ENCODE data around the gene RRP9.
A peak's percentile ranks its signal among the peaks of the same experiment; 100 is the strongest.

The RRP9 gene

GRCh38 chr3:51983578-51984268 is 42.0 kb upstream of the RRP9 start:
- TF ChIP-seq SPI1 (IDR thresholded peaks at IDR 0.05; ENCODE audit: low read depth, low read length) (no peak), POLR2AphosphoS5 (IDR thresholded peaks at IDR 0.05; ENCODE audit: low read depth, low read length) (no peak), TAF1 (IDR thresholded peaks at IDR 0.05; ENCODE audit: low read depth, low read length) (no peak), POLR2A (IDR thresholded peaks at IDR 0.05; ENCODE audit: low read depth, low read length) (no peak), POU2F2 (IDR thresholded peaks at IDR 0.05; ENCODE audit: low read depth, low read length) (no peak), PAX5 (IDR thresholded peaks at IDR 0.05; ENCODE audit: insufficient read depth, low read length, severe bottlenecking) (no peak)
- DNase-seq (ENCODE audit: insufficient read length, low spot score) = no peak
- no peak for FAIRE-seq

DNA sequence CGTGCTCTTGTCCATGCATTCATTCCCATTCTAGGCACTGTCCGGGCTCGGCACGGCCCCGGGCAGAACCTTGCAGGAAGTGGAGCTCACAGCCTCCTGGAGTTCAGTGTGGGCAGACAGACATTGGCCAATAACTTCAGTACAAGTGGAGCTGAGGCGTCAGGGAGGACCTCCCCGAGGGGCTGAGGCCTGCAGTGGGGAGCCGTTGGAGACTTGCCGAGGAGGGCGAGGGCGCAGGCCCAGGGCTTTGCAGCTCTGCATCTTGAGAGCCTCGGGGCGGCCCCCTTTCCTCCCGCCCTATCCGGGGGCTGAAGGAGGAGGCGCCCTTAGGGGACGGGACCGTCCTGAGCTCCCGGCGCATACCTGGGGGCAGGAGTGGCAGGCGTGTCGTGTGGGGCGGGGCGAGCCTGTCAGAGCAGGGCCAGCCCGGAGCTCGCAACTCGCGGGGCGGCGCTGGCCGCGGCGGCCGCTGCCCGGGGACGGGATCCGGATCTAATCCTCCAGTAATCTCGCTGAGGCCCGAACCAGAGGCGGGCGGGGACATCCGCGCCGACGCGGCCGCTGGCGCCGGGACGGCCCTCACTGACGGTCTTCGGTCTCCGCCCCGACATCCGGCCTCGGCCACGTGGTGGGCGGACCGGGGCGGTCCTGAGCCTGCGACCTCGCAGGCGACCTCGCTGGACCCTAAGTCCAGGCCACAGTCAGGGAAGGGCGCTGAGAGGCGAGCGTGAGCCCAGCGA is 41.3 kb upstream of the RRP9 start, which contains the start of gene ACY1:
Gene ACY1, plus strand, starts transcription at position 698 of the 740 bp plus-strand sequence. CDS start 530 bp downstream, outside the sequence.
- TF ChIP-seq POLR2A (IDR thresholded peaks at IDR 0.05; ENCODE audit: low read depth, low read length) (peak; percentile 39; the same call in 1 of the 2 replicates), TAF1 (IDR thresholded peaks at IDR 0.05; ENCODE audit: low read depth, low read length) (no peak), PAX5 (IDR thresholded peaks at IDR 0.05; ENCODE audit: insufficient read depth, low read length, severe bottlenecking) (no peak), POU2F2 (IDR thresholded peaks at IDR 0.05; ENCODE audit: low read depth, low read length) (peak; percentile 7; the same call in 1 of the 2 replicates), POLR2AphosphoS5 (IDR thresholded peaks at IDR 0.05; ENCODE audit: low read depth, low read length) (0 out of 2 replicates have a peak, but pooled peaks have one; percentile 41), SPI1 (IDR thresholded peaks at IDR 0.05; ENCODE audit: low read depth, low read length) (no peak)
- DNase-seq (ENCODE audit: insufficient read length, low spot score) = peak; percentile 96
- FAIRE-seq = peak; percentile 96

- no peak for TF ChIP-seq POU2F2 (IDR thresholded peaks at IDR 0.05; ENCODE audit: low read depth, low read length)
- no peak for TF ChIP-seq PAX5 (IDR thresholded peaks at IDR 0.05; ENCODE audit: insufficient read depth, low read length, severe bottlenecking)
- TF ChIP-seq POLR2AphosphoS5 (IDR thresholded peaks at IDR 0.05; ENCODE audit: low read depth, low read length) = no peak; the same call in 1 of the 2 replicates
- no peak for TF ChIP-seq POLR2A (IDR thresholded peaks at IDR 0.05; ENCODE audit: low read depth, low read length)
- no peak for FAIRE-seq
- DNase-seq (ENCODE audit: insufficient read length, low spot score) = peak; percentile 73
Measured at GRCh38 chr3:51982352-51982837, 40.7 kb upstream of the RRP9 start.

DNA sequence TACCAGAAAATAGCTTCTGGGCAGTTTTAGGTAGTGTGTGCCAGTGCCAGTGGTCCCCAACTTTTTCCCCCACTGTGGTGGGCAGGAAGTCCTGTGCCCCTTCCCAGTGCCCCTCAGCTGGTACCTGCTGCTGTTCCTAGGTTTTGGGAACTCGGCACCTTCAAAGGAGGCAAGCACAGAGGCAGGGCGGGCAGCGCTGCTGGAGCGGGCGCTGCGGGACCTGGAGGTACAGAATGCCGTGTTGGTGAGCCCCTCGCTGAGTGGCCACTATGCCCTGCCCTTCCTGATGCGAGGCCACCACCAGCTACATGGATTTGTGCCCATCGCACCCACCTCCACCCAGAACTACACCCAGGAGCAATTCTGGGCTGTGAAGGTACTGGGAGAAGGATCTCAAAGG is 38.5 kb upstream of the RRP9 start:
- DNase-seq (ENCODE audit: insufficient read length, low spot score) = no peak
- no peak for FAIRE-seq
- TF ChIP-seq SPI1 (IDR thresholded peaks at IDR 0.05; ENCODE audit: low read depth, low read length) = no peak
- no peak for TF ChIP-seq POLR2A (IDR thresholded peaks at IDR 0.05; ENCODE audit: low read depth, low read length)
- TF ChIP-seq PAX5 (IDR thresholded peaks at IDR 0.05; ENCODE audit: insufficient read depth, low read length, severe bottlenecking) = no peak
- TF ChIP-seq POLR2AphosphoS5 (IDR thresholded peaks at IDR 0.05; ENCODE audit: low read depth, low read length) = no peak
- TF ChIP-seq POU2F2 (IDR thresholded peaks at IDR 0.05; ENCODE audit: low read depth, low read length) = no peak

- TF ChIP-seq POLR2AphosphoS5 (IDR thresholded peaks at IDR 0.05; ENCODE audit: low read depth, low read length) = no peak
- no peak for TF ChIP-seq PAX5 (IDR thresholded peaks at IDR 0.05; ENCODE audit: insufficient read depth, low read length, severe bottlenecking)
- TF ChIP-seq TAF1 (IDR thresholded peaks at IDR 0.05; ENCODE audit: low read depth, low read length) = no peak
- no peak for TF ChIP-seq POU2F2 (IDR thresholded peaks at IDR 0.05; ENCODE audit: low read depth, low read length)
- TF ChIP-seq POLR2A (IDR thresholded peaks at IDR 0.05; ENCODE audit: low read depth, low read length) = no peak
- TF ChIP-seq SPI1 (IDR thresholded peaks at IDR 0.05; ENCODE audit: low read depth, low read length) = no peak
- no peak for FAIRE-seq
- no peak for DNase-seq (ENCODE audit: insufficient read length, low spot score)
Measured at GRCh38 chr3:51978143-51978502, 36.4 kb upstream of the RRP9 start.

DNA sequence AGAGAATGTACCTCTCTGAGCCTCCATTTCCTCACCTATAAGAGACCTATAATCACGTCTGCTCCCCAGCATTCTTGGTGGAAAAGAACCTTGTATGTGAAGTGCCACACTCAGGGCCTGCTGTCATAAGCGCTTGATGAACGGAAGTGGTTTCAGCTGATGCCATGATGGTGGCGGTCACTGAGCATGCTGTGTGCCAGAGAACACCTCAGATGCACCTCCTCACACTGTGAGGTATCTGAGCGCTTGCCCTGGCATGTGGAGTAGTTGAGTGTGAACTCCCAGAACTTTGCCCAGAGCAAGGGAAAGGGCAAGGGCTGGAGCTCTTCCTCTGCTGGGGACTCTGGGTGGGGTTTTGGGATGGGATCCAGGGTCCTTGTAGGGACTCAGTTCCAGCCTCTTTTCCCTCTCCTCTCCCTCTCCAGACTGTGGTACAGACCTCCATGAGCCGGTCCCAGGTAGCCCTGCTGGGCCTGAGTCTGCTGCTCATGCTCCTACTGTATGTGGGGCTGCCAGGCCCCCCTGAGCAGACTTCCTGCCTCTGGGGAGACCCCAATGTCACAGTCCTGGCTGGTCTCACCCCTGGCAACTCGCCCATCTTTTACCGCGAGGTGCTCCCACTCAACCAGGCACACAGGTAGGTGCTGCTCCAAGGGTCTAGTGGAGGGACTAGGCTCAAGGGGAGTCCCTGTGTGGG is 35.9 kb upstream of the RRP9 start:
- FAIRE-seq (no peak), DNase-seq (ENCODE audit: insufficient read length, low spot score) (no peak)
- TF ChIP-seq TAF1 (IDR thresholded peaks at IDR 0.05; ENCODE audit: low read depth, low read length) (no peak), PAX5 (IDR thresholded peaks at IDR 0.05; ENCODE audit: insufficient read depth, low read length, severe bottlenecking) (no peak), POLR2AphosphoS5 (IDR thresholded peaks at IDR 0.05; ENCODE audit: low read depth, low read length) (no peak), POLR2A (IDR thresholded peaks at IDR 0.05; ENCODE audit: low read depth, low read length) (no peak), SPI1 (IDR thresholded peaks at IDR 0.05; ENCODE audit: low read depth, low read length) (no peak), POU2F2 (IDR thresholded peaks at IDR 0.05; ENCODE audit: low read depth, low read length) (no peak)

DNA sequence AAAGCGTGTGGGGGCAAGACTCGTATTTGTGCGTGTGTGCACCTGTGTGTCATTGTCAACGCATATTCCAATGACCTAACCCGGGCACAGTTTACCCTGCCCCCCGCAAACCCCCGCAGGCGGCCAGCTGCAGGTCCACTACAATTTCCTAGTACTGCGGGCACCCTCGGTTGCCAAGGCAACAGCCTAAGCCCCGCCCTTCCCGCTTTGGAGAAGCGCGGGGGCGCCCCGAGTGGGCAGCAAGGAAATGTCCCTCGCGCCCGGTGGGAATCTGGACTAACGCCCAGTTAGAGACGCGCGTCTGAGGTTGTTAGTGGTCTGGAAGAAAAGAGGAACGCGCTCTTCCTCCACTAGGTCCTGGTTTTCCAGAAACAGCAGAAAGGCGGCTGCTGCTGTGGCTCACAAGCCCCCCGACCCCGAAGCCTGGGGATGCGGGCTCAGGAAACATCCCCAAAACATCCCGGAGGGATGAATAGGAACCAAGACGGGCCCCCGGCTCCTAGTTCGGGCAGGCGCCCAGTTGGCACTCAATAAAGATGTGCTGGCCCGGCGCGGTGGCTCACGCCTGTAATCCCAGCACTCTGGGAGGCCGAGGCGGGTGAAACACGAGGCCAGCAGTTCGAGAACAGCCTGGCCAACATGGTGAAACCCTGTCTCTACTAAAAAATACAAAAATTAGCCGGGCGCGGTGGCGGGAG is 34.3 kb upstream of the RRP9 start:
- FAIRE-seq (no peak), DNase-seq (ENCODE audit: insufficient read length, low spot score) (no peak)
- TF ChIP-seq POLR2A (IDR thresholded peaks at IDR 0.05; ENCODE audit: low read depth, low read length) (no peak), SPI1 (IDR thresholded peaks at IDR 0.05; ENCODE audit: low read depth, low read length) (no peak), PAX5 (IDR thresholded peaks at IDR 0.05; ENCODE audit: insufficient read depth, low read length, severe bottlenecking) (no peak), POU2F2 (IDR thresholded peaks at IDR 0.05; ENCODE audit: low read depth, low read length) (no peak), POLR2AphosphoS5 (IDR thresholded peaks at IDR 0.05; ENCODE audit: low read depth, low read length) (no peak)

DNA sequence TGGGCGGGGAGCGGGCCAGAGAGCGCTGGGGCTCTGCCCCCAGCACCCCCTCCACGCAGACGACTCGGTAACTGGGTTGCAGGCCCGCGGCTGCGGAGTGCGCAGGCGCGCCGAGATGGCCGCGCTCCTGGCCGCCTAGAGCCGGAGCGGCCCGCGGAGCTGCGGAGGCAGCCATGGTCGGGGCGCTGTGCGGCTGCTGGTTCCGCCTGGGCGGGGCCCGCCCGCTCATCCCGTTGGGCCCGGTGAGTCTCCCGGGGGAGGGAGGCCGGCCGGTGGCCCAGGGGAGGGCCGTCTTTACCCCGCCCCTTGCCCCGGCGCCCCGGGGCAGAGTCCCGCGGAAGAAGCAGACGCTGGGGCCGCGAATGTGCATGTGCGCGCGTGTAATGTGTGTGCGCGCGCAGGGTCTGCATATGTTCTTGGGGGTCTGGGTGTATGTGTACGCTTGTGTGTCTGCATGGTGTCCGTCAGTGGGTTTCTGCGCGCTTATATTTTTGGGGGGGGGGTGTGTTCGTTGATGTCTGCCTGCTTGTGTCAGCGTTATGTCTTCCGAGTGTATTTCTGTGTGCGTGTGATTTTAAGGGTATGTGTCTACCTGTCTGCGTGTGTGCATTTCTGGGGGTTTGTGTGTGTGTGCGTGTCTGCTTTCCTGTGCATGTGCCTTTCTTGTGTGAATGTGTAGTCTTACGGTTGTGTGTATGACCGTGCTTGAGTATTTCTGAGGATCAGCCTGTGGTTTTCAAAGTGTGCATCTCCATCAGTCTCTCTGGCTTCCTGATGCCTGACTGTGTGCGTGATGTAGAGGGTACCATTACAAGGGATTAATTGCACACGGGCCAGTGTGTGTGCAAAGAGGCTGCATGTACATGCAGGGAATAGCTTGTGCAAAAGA is 33.5 kb upstream of the RRP9 start, which contains the start of gene ABHD14A:
Gene ABHD14A, plus strand, starts transcription at position 102 of the 889 bp plus-strand sequence. Its CDS starts 72 bp downstream, at position 174.
- DNase-seq (ENCODE audit: insufficient read length, low spot score) = peak; percentile 93
- TF ChIP-seq TAF1 (IDR thresholded peaks at IDR 0.05; ENCODE audit: low read depth, low read length) = no peak
- TF ChIP-seq POLR2AphosphoS5 (IDR thresholded peaks at IDR 0.05; ENCODE audit: low read depth, low read length) = no peak
- peak; percentile 33; the same call in 1 of the 2 replicates for TF ChIP-seq POU2F2 (IDR thresholded peaks at IDR 0.05; ENCODE audit: low read depth, low read length)
- peak; percentile 80 for FAIRE-seq
